PC-9 (cell line): ENCODE results near the gene IL17REL. TPM values are rescaled to one million over a fixed set of nuclear protein-coding genes. Genes with fewer than 3 reads are reported as not detected.

Source experiments
- BruUV-seq: library from RNA; stranded (reverse); fragments of 400-500 nt; replicated peaks from 2 replicates; lab custom pipeline; 2021; lab: Mats Ljungman, UMichigan
- CTCF ChIA-PET: fragments of 300-600 bp; sonication (Branson Sonifier 250); formaldehyde crosslinking; loops from one replicate; lab custom pipeline; 2022; ENCODE audit warnings: antibody characterized with exemption; lab: Charles Lee
- POLR2A ChIA-PET: fragments of 300-600 bp; sonication (Branson Sonifier 250); formaldehyde crosslinking; loops from one replicate; lab custom pipeline; 2022; ENCODE audit warnings: antibody characterized with exemption; ENCODE audit not compliant: unreplicated experiment; lab: Charles Lee
- DNase-seq, 2 experiments: peaks; one replicate each; pipeline versions ENCODE4 v3.0.0 to v3.0.0-alpha.2; 2015 to 2022; ENCODE audit warnings: mixed read lengths in 1 of 2
- H2AFZ ChIP-seq: fragments of 200-600 bp; sonication (generic); 2 replicates; pipeline ENCODE4 v1.8.1; 2017; ENCODE audit warnings: antibody characterized with exemption
- H3F3A ChIP-seq: fragments of 200-600 bp; sonication (generic); 2 replicates; pipeline ENCODE4 v1.8.1; 2017; ENCODE audit warnings: antibody characterized with exemption, mild to moderate bottlenecking, low read depth; ENCODE audit not compliant: insufficient read depth
- H3K27ac ChIP-seq: fragments of 200-600 bp; sonication (generic); 2 replicates; pipeline ENCODE4 v1.6.1; 2016; ENCODE audit warnings: mixed run types
- H3K27me3 ChIP-seq: fragments of 200-600 bp; sonication (generic); 2 replicates; pipeline ENCODE4 v1.6.1; 2016; ENCODE audit warnings: low read depth, mixed run types; ENCODE audit not compliant: insufficient read depth
- H3K36me3 ChIP-seq: fragments of 200-600 bp; sonication (generic); 2 replicates; pipeline ENCODE4 v1.6.1; 2016; ENCODE audit warnings: low read depth, mixed run types
- H3K4me1 ChIP-seq: fragments of 200-600 bp; sonication (generic); replicated peaks from 2 replicates; pipeline ENCODE4 v1.6.1; 2016; ENCODE audit warnings: mixed run types; ENCODE audit not compliant: insufficient read depth
- H3K4me2 ChIP-seq: fragments of 200-600 bp; sonication (generic); 2 replicates; pipeline ENCODE4 v1.6.1; 2017; ENCODE audit warnings: mixed run types
- H3K4me3 ChIP-seq: fragments of 200-600 bp; sonication (generic); 2 replicates; pipeline ENCODE4 v1.6.1; 2016; ENCODE audit warnings: mixed run types
- H3K79me2 ChIP-seq: fragments of 200-600 bp; sonication (generic); 2 replicates; pipeline ENCODE4 v1.6.1; 2017; ENCODE audit warnings: low read depth, mixed run types
- H3K9me2 ChIP-seq: fragments of 200-600 bp; sonication (generic); 2 replicates; pipeline ENCODE4 v1.8.1; 2017; ENCODE audit warnings: mild to moderate bottlenecking; ENCODE audit not compliant: insufficient read depth
- H3K9me3 ChIP-seq: fragments of 200-600 bp; sonication (generic); 2 replicates; pipeline ENCODE4 v1.8.1; 2016; ENCODE audit warnings: low read depth; ENCODE audit not compliant: insufficient read depth
- H4K20me1 ChIP-seq: fragments of 200-600 bp; sonication (generic); 2 replicates; pipeline ENCODE4 v1.8.1; 2017; ENCODE audit not compliant: insufficient read depth
- EZH2 ChIP-seq: fragments of 200-600 bp; sonication (generic); IDR thresholded peaks from 2 replicates; pipeline ENCODE4 v1.8.0; 2017; ENCODE audit warnings: antibody characterized with exemption, low read depth
- intact Hi-C: fragments of 100-400 bp; cut with micrococcal nuclease; formaldehyde crosslinking; loops from one replicate; pipeline ENCODE4 v1.10.0; 2022; ENCODE audit not compliant: unreplicated experiment
- total RNA-seq: library from RNA; stranded (reverse); gene quantifications from 2 replicates; pipeline ENCODE4 v1.2.3, GENCODE V29; 2021
- TF ChIP-seq, protein P1 (sequence below): fragments of 200-600 bp; sonication (generic); conservative IDR thresholded peaks from 2 replicates; pipeline ENCODE4 v1.6.1; 2017; ENCODE audit warnings: mixed run types, antibody characterized with exemption, mild to moderate bottlenecking, moderate library complexity

The IL17REL gene
- total RNA-seq, 1 experiment from 2014 or later = not detected

DNA sequence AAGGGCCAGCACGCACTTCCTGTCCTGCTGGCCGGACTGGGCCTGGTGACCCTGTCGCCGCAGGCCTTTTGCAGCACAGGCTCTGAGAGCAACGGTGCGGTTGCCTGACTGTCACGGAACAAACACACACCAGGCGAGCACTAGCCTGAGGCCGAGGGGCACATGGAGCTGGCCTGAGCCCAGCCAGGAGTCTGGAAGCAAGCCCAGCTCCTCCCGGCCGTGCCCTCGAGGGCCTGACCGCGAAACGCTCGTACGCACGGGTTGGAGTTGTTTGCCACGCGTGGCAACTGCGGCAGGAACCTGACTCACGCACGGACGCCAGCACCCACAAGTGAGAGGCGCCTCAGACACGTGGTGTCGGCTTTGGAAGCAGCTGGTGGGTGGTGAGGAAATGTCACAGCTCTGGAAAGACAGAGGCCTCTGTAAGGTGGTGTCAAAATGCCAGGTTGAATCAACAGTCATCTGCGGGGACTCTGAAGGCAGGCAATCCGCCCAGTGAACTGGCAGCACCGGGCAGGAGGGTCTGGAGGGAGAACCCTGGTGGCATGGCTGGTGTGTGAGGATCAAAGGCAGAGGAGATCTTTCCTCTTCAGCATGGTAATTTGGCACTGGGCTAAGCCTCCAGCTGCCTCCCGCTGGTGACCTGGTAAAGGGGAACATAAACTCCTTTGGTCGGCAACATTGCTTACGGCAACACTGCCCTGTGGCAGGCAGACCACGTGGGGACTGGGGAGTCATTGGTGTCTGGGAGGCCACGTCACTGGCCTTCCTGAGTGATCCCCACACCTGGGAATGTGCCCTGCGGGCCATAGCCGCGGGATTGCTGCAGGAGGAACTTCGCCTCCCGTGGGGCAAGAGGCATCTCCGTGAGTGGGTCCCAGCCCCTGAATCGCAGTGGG, 15.3 kb upstream of the IL17REL start:
- H2AFZ ChIP-seq = no peak overlapping the region
- no TSS peak for BruUV-seq
- CTCF ChIA-PET = interaction anchor here (0.6 to 1.1 kb wide), 7 partner anchors 15 to 97 kb away, joined by 3 to 14 read pairs (median 7); partner anchors contain the start of gene IL17REL
- intact Hi-C loops = loop anchor here (2.0 kb wide), 1 partner anchor 65 kb away; no protein-coding TSS in a partner anchor
- peak overlapping the region; percentile 24 for H3K4me2 ChIP-seq
- peaks cover 58% of the 10 kb centered on the region for H3K27me3 ChIP-seq
- peaks cover 4% of the 10 kb centered on the region; the same call in 1 of the 2 replicates for H4K20me1 ChIP-seq
- no peaks in the 10 kb centered on the region for H3K9me3 ChIP-seq
- peak; percentile 80 to 86 for DNase-seq
- no peaks in the 10 kb centered on the region for H3K36me3 ChIP-seq
- no peak overlapping the region for H3K4me3 ChIP-seq
- H3K9me2 ChIP-seq = no peaks in the 10 kb centered on the region
- TF ChIP-seq, protein P1, sequence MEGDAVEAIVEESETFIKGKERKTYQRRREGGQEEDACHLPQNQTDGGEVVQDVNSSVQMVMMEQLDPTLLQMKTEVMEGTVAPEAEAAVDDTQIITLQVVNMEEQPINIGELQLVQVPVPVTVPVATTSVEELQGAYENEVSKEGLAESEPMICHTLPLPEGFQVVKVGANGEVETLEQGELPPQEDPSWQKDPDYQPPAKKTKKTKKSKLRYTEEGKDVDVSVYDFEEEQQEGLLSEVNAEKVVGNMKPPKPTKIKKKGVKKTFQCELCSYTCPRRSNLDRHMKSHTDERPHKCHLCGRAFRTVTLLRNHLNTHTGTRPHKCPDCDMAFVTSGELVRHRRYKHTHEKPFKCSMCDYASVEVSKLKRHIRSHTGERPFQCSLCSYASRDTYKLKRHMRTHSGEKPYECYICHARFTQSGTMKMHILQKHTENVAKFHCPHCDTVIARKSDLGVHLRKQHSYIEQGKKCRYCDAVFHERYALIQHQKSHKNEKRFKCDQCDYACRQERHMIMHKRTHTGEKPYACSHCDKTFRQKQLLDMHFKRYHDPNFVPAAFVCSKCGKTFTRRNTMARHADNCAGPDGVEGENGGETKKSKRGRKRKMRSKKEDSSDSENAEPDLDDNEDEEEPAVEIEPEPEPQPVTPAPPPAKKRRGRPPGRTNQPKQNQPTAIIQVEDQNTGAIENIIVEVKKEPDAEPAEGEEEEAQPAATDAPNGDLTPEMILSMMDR = no peak
- TF ChIP-seq EZH2 = no peak
- POLR2A ChIA-PET = interaction anchor here (0.7 kb wide), 1 partner anchor 32 kb away, joined by 31 read pairs; no protein-coding TSS in a partner anchor
- H3K4me1 ChIP-seq = peaks cover 13% of the 10 kb centered on the region
- no peak overlapping the region for H3K27ac ChIP-seq
- H3K79me2 ChIP-seq = no peaks in the 10 kb centered on the region
- peaks cover 10% of the 10 kb centered on the region; the same call in 1 of the 2 replicates for H3F3A ChIP-seq

DNA sequence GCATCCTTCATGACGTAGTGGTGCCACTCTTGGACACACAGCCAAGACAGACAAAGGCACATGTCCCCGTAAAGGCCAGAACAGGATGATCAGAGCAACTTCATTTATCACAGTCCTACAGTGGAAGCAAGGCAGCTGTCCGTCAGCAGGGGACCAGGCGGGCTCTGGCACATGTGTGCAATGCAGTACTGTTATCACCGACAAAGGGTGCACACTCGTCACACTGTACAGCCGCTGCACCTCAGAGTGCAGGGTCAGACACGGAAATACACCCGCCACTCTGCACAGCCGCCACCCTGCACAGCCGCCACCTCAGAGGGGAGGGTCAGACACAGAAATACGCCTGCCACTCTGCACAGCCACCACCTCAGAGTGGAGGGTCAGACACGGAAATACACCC, 13.4 kb upstream of the IL17REL start:
- no peaks in the 10 kb centered on the region for H3K9me2 ChIP-seq
- H3K9me3 ChIP-seq = no peaks in the 10 kb centered on the region
- H3K4me2 ChIP-seq = no peak overlapping the region
- ChIA-PET CTCF (no interaction called here), POLR2A (no interaction called here)
- intact Hi-C loops = no loop called here
- no peaks in the 10 kb centered on the region for H3K79me2 ChIP-seq
- no peak overlapping the region for H3K4me3 ChIP-seq
- H3K27me3 ChIP-seq = peaks cover 47% of the 10 kb centered on the region
- H3K36me3 ChIP-seq = no peaks in the 10 kb centered on the region
- peaks cover 10% of the 10 kb centered on the region; the same call in 1 of the 2 replicates for H3F3A ChIP-seq
- no peak for TF ChIP-seq EZH2
- TF ChIP-seq, protein P1 = no peak
- no peak for DNase-seq
- no peak overlapping the region for H2AFZ ChIP-seq
- BruUV-seq = no TSS peak
- H3K27ac ChIP-seq = no peak overlapping the region
- H4K20me1 ChIP-seq = peaks cover 4% of the 10 kb centered on the region; the same call in 1 of the 2 replicates
- peaks cover 13% of the 10 kb centered on the region for H3K4me1 ChIP-seq

DNA sequence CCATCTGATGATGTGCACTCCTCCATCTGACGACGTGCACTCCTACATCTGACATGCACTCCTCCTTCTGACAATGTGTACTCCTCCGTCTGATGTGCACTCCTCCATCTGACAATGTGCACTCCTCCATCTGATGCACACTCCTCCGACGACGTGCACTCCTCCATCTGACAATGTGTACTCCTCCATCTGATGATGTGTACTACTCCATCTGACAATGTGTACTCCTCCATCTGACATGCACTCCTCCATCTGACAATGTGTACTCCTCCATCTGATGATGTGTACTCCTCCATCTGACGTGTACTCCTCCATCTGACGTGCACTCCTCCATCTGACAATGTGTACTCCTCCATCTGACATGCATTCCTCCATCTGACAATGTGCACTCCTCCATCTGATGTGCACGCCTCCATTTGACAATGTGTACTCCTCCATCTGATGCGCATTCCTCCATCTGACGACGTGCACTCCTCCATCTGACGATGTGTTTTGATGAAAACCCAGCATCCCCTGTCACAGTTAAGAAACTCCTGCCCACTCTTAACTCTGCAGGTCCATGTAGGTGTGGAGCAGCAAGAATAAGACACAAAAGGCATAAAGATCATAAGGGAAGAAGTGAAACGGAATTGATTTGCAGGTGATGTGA, 9.7 kb upstream of the IL17REL start:
- CTCF ChIA-PET = no interaction called here
- peaks cover 69% of the 10 kb centered on the region for H3K27me3 ChIP-seq
- no peaks in the 10 kb centered on the region for H3K9me2 ChIP-seq
- H3K9me3 ChIP-seq = no peaks in the 10 kb centered on the region
- no peak overlapping the region for H3K4me3 ChIP-seq
- DNase-seq = no peak
- no peaks in the 10 kb centered on the region; the same call in 1 of the 2 replicates for H4K20me1 ChIP-seq
- peaks cover 3% of the 10 kb centered on the region for H3K4me1 ChIP-seq
- H2AFZ ChIP-seq = no peak overlapping the region
- no peaks in the 10 kb centered on the region for H3K36me3 ChIP-seq
- no TSS peak for BruUV-seq
- H3K4me2 ChIP-seq = no peak overlapping the region
- H3K27ac ChIP-seq = no peak overlapping the region
- H3K79me2 ChIP-seq = no peaks in the 10 kb centered on the region
- no peaks in the 10 kb centered on the region; the same call in 1 of the 2 replicates for H3F3A ChIP-seq
- POLR2A ChIA-PET = no interaction called here
- no peak for TF ChIP-seq EZH2
- TF ChIP-seq, protein P1 = no peak
- intact Hi-C loops = no loop called here
